PFSK-1 (cell line): ENCODE measurements around the gene SORBS1.

Experiments used
- POLR2AphosphoS5 ChIP-seq: IDR thresholded peaks from 2 replicates; pipeline ENCODE4 v1.6.1; 2012; ENCODE audit warnings: low read depth, mild to moderate bottlenecking, control low read depth, low read length, moderate library complexity
- REST ChIP-seq, 2 experiments: IDR thresholded peaks; 2 replicates each; pipeline versions ENCODE4 v1.6.1 to v1.8.0; 2011 to 2012; ENCODE audit warnings: low read depth in 2 of 2, low read length in 2 of 2, control low read depth in 1 of 2, inconsistent platforms in 1 of 2, mild to moderate bottlenecking in 1 of 2, moderate library complexity in 1 of 2; ENCODE audit not compliant: insufficient read depth in 1 of 2
- SIN3A ChIP-seq: IDR thresholded peaks from 2 replicates; pipeline ENCODE4 v1.6.1; 2012; ENCODE audit warnings: mild to moderate bottlenecking, low read length, moderate library complexity, borderline replicate concordance; ENCODE audit not compliant: insufficient read depth
- TAF1 ChIP-seq: IDR thresholded peaks from 2 replicates; pipeline ENCODE4 v1.6.1; 2012; ENCODE audit warnings: low read length, control low read depth, borderline replicate concordance; ENCODE audit not compliant: insufficient read depth

GRCh38 chr10:95267251-95267650 is 293.9 kb downstream of the SORBS1 start:
- TF ChIP-seq REST (IDR thresholded peaks at IDR 0.05; ENCODE audit: insufficient read depth in 1 of 2, low read depth in 2 of 2, low read length in 2 of 2) (no peak), POLR2AphosphoS5 (no peak), TAF1 (no peak), SIN3A (no peak)
